HepG2 (cell line): ENCODE data around the gene OTUD7B. TPM values are rescaled to one million over a fixed set of nuclear protein-coding genes. Genes with fewer than 3 reads are reported as not detected.

ENCODE experiments used
- ATRX ChIP-seq: sonication (generic); formaldehyde crosslinking; IDR thresholded peaks from 2 replicates; pipeline ENCODE4 v1.4.0; 2020; ENCODE audit warnings: missing genetic modification reagents, borderline replicate concordance
- CAMTA2 ChIP-seq: sonication (generic); formaldehyde crosslinking; IDR thresholded peaks from 2 replicates; pipeline ENCODE4 v1.4.0; 2020; ENCODE audit warnings: mild to moderate bottlenecking, missing genetic modification reagents, borderline replicate concordance
- ERF ChIP-seq: IDR thresholded peaks from 2 replicates; pipeline ENCODE4 v1.6.1; 2018; ENCODE audit warnings: missing biosample characterization, missing genetic modification reagents
- HDAC1 ChIP-seq: sonication (generic); formaldehyde crosslinking; IDR thresholded peaks from 2 replicates; pipeline ENCODE4 v1.5.1; 2020; ENCODE audit warnings: mild to moderate bottlenecking, missing genetic modification reagents
- IKZF1 ChIP-seq: fragments of 450-650 bp; IDR thresholded peaks from 2 replicates; pipeline ENCODE4 v1.7.1; 2016
- MAF1 ChIP-seq: sonication (generic); formaldehyde crosslinking; IDR thresholded peaks from 2 replicates; pipeline ENCODE4 v1.5.0; 2020; ENCODE audit warnings: missing genetic modification reagents, borderline replicate concordance
- NR2C2 ChIP-seq: sonication (generic); formaldehyde crosslinking; IDR thresholded peaks from 2 replicates; pipeline ENCODE4 v1.4.0; 2020; ENCODE audit warnings: missing genetic modification reagents, mild to moderate bottlenecking, moderate library complexity, borderline replicate concordance
- PAXIP1 ChIP-seq: sonication (generic); formaldehyde crosslinking; conservative IDR thresholded peaks from 2 replicates; pipeline ENCODE4 v1.4.0; 2020; ENCODE audit warnings: mild to moderate bottlenecking, missing genetic modification reagents, moderate library complexity
- SOX13 ChIP-seq, 3 experiments: fragments of 450-650 bp in 1 of 3; sonication (generic) in 1 of 3; formaldehyde crosslinking in 1 of 3; IDR thresholded peaks in 2 of 3; conservative IDR thresholded peaks in 1 of 3; 2 replicates each; pipeline versions ENCODE4 v1.5.0 to v1.6.1; 2016 to 2020; ENCODE audit warnings: antibody characterized with exemption in 1 of 3, mild to moderate bottlenecking in 1 of 3, missing compliant biosample characterization in 1 of 3, missing genetic modification reagents in 1 of 3, moderate library complexity in 1 of 3
- TCF12 ChIP-seq, 2 experiments: fragments of 450-650 bp in 1 of 2; sonication (generic) in 1 of 2; formaldehyde crosslinking in 1 of 2; IDR thresholded peaks; 2 replicates each; pipeline versions ENCODE4 v1.6.1 to v1.8.0; 2017 to 2022; ENCODE audit warnings: antibody characterized with exemption in 1 of 2, mild to moderate bottlenecking in 1 of 2, missing genetic modification reagents in 1 of 2, moderate library complexity in 1 of 2
- YEATS4 ChIP-seq: sonication (generic); formaldehyde crosslinking; IDR thresholded peaks from 2 replicates; pipeline ENCODE4 v1.4.0; 2020; ENCODE audit warnings: missing genetic modification reagents, borderline replicate concordance
- ZFP62 ChIP-seq: sonication (generic); formaldehyde crosslinking; IDR thresholded peaks from 2 replicates; pipeline ENCODE4 v1.4.0; 2020; ENCODE audit warnings: missing genetic modification reagents
- ZNF18 ChIP-seq: sonication (generic); formaldehyde crosslinking; IDR thresholded peaks from 2 replicates; pipeline ENCODE4 v1.8.0; 2022; ENCODE audit warnings: mild to moderate bottlenecking, missing genetic modification reagents; ENCODE audit not compliant: insufficient replicate concordance
- ZNF331 ChIP-seq: sonication (generic); formaldehyde crosslinking; IDR thresholded peaks from 2 replicates; pipeline ENCODE4 v1.4.0; 2020; ENCODE audit warnings: missing genetic modification reagents
- ZNF430 ChIP-seq: sonication (generic); formaldehyde crosslinking; IDR thresholded peaks from 2 replicates; pipeline ENCODE4 v1.9.0; 2021; ENCODE audit warnings: mild to moderate bottlenecking, missing genetic modification reagents
- ZNF605 ChIP-seq: sonication (generic); formaldehyde crosslinking; IDR thresholded peaks from 2 replicates; pipeline ENCODE4 v1.8.0; 2022; ENCODE audit warnings: mild to moderate bottlenecking, missing genetic modification reagents
- ZNF672 ChIP-seq: sonication (generic); formaldehyde crosslinking; IDR thresholded peaks from 2 replicates; pipeline ENCODE4 v1.8.1; 2022; ENCODE audit warnings: missing genetic modification reagents
- ZNF768 ChIP-seq: sonication (generic); formaldehyde crosslinking; IDR thresholded peaks from 2 replicates; pipeline ENCODE4 v1.4.0; 2020; ENCODE audit warnings: missing genetic modification reagents
- polyA plus RNA-seq, 8 experiments: library from polyadenylated mRNA; depleted of rRNA in 3 of 8; stranded (reverse) in 7 of 8; unstranded in 1 of 8; fragments of >200 nt; fragmentation: Illumina TruSeq in 4 of 8; extraction: Trizol in 4 of 8; gene quantifications; 2 replicates each; pipeline versions ENCODE4 v1.2.1 to v1.2.3, GENCODE V29; 2011 to 2016; ENCODE audit warnings: low read depth in 4 of 8, missing spikeins in 1 of 8, mixed read lengths in 1 of 8; ENCODE audit not compliant: insufficient read depth in 1 of 8
- total RNA-seq, 5 experiments: library from RNA; depleted of rRNA; stranded (reverse); fragments of >200 nt; fragmentation: Illumina TruSeq; extraction: Trizol; gene quantifications; 2 replicates each; pipeline ENCODE4 v1.2.3, GENCODE V29; 2016; ENCODE audit warnings: low read depth in 1 of 5
- TF ChIP-seq, protein P1 (sequence below): sonication (generic); formaldehyde crosslinking; IDR thresholded peaks from 2 replicates; pipeline ENCODE4 v1.4.0; 2020; ENCODE audit warnings: missing genetic modification reagents, borderline replicate concordance

The OTUD7B gene
- total and polyA plus RNA-seq, 2 of the 13 experiments (the other 11 are each of a cell fraction or from before 2014, with no cell fraction given), result 5.1 to 11.2 TPM

- peak; percentile 91 for TF ChIP-seq ZNF430 (CRISPR knock-in tag)
- peak; percentile 69; the same call in 1 of the 2 replicates for TF ChIP-seq PAXIP1
- TF ChIP-seq MAF1 (CRISPR knock-in tag), result peak; percentile 61; the same call in 1 of the 2 replicates
- peak; percentile 78; the same call in 1 of the 2 replicates for TF ChIP-seq ZNF605 (CRISPR knock-in tag)
- peak; percentile 95 for TF ChIP-seq HDAC1 (CRISPR knock-in tag)
- TF ChIP-seq ZNF18, result no peak
- no peak for TF ChIP-seq TCF12 (IDR thresholded peaks at IDR 0.05)
- TF ChIP-seq TCF12 (CRISPR knock-in tag; IDR thresholded peaks at IDR 0.05), result peak; percentile 74; the same call in 1 of the 2 replicates
- no peak for TF ChIP-seq ZNF672 (CRISPR knock-in tag)
- peak; percentile 93 for TF ChIP-seq YEATS4 (CRISPR knock-in tag)
- TF ChIP-seq ERF, result peak; percentile 89
- TF ChIP-seq ZNF768, result peak; percentile 83
- peak; percentile 90 for TF ChIP-seq NR2C2 (CRISPR knock-in tag)
- TF ChIP-seq ZNF331 (CRISPR knock-in tag), result peak; percentile 96
- no peak for TF ChIP-seq ZFP62 (CRISPR knock-in tag)
- TF ChIP-seq CAMTA2 (CRISPR knock-in tag), result no peak
- TF ChIP-seq SOX13 (IDR thresholded peaks at IDR 0.05), result no peak
- TF ChIP-seq SOX13 (CRISPR knock-in tag; conservative IDR thresholded peaks at IDR 0.05 in 1 of 2, IDR thresholded peaks at IDR 0.05 in 1 of 2), result peak in 1 of 2 experiments; percentile 73; a peak in 2 of 4 replicates
- no peak for TF ChIP-seq ATRX (CRISPR knock-in tag)
- TF ChIP-seq, protein P1, sequence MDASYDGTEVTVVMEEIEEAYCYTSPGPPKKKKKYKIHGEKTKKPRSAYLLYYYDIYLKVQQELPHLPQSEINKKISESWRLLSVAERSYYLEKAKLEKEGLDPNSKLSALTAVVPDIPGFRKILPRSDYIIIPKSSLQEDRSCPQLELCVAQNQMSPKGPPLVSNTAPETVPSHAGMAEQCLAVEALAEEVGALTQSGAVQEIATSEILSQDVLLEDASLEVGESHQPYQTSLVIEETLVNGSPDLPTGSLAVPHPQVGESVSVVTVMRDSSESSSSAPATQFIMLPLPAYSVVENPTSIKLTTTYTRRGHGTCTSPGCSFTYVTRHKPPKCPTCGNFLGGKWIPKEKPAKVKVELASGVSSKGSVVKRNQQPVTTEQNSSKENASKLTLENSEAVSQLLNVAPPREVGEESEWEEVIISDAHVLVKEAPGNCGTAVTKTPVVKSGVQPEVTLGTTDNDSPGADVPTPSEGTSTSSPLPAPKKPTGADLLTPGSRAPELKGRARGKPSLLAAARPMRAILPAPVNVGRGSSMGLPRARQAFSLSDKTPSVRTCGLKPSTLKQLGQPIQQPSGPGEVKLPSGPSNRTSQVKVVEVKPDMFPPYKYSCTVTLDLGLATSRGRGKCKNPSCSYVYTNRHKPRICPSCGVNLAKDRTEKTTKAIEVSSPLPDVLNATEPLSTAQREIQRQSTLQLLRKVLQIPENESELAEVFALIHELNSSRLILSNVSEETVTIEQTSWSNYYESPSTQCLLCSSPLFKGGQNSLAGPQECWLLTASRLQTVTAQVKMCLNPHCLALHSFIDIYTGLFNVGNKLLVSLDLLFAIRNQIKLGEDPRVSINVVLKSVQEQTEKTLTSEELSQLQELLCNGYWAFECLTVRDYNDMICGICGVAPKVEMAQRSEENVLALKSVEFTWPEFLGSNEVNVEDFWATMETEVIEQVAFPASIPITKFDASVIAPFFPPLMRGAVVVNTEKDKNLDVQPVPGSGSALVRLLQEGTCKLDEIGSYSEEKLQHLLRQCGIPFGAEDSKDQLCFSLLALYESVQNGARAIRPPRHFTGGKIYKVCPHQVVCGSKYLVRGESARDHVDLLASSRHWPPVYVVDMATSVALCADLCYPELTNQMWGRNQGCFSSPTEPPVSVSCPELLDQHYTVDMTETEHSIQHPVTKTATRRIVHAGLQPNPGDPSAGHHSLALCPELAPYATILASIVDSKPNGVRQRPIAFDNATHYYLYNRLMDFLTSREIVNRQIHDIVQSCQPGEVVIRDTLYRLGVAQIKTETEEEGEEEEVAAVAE (CRISPR knock-in tag), result peak; percentile 83; the same call in 1 of the 2 replicates
- TF ChIP-seq IKZF1, result no peak
Measured at GRCh38 chr1:150010393-150011115, at the start of gene OTUD7B (continued).
